DND-41 (cell line): ENCODE data around the gene MEIOB.

ENCODE experiments used
- CTCF ChIP-seq: IDR thresholded peaks from 2 replicates; pipeline ENCODE4 v1.5.1; 2012; ENCODE audit warnings: borderline replicate concordance, low read length, moderate library complexity, mild to moderate bottlenecking; ENCODE audit not compliant: poor library complexity, severe bottlenecking; ENCODE audit errors: extremely low read depth
- EZH2 ChIP-seq: IDR thresholded peaks from 3 replicates; pipeline ENCODE4 v1.6.1; 2012; ENCODE audit warnings: borderline replicate concordance, low read depth, mild to moderate bottlenecking, moderate library complexity, low read length, inconsistent platforms; ENCODE audit not compliant: severe bottlenecking

- peak; percentile 36 for TF ChIP-seq CTCF
- TF ChIP-seq EZH2: no peak
Measured at GRCh38 chr16:1812732-1813163, 59.2 kb downstream of the MEIOB start.
